Fibroblast of lung (primary cell): ENCODE results near the gene PLXNA2.

Source experiments
- EZH2 ChIP-seq: IDR thresholded peaks from 2 replicates; pipeline ENCODE4 v1.5.1; 2012; ENCODE audit warnings: low read length, control low read depth, mild to moderate bottlenecking; ENCODE audit errors: missing control alignments
- TF ChIP-seq, protein P1 (sequence below), 2 donors: IDR thresholded peaks in 1 of 2; conservative IDR thresholded peaks in 1 of 2; 1 replicate in 1 of 2; 2 replicates in 1 of 2; pipeline ENCODE4 v1.5.1; 2011 to 2012; ENCODE audit warnings: low read length in 2 of 2, control low read depth in 1 of 2, inconsistent platforms in 1 of 2, low read depth in 1 of 2, mild to moderate bottlenecking in 1 of 2

DNA sequence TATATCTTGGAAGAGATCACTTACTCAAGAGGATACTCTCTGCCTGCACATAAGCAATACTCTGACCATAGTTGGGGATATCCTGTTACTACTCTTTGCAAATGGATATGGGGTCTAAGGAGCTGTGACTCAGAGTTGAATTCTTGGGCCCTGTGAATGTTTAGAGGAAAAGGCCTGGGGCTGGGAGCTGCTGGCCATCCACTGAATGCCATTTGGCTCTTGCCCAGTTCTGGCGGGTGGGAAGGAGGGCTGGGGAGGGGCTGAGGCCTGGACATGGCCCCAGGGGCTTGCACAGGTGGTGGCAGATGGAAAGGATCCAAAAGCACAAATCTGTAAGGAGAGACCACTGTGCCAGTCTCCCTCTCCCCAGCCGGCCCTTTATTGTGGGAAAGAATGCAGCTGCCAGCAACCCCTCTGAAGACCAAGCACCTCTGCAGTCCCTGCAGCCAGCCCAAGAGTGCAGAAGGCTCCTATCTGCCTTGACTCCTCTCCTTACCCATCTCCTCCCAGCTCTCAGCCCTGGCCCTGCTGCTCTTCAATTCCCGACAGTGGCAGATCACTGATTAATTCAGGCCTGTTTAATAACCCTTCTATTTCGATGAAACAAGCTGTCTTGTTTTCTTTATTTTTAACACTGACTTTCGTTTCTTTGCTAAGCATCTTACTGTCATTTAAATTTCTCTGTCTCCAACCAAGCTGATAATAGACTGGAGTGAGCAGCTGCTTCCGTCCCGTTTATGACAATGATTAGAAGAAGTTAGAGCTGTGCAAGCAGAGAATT, 12.1 kb downstream of the PLXNA2 start:
- TF ChIP-seq, protein P1, sequence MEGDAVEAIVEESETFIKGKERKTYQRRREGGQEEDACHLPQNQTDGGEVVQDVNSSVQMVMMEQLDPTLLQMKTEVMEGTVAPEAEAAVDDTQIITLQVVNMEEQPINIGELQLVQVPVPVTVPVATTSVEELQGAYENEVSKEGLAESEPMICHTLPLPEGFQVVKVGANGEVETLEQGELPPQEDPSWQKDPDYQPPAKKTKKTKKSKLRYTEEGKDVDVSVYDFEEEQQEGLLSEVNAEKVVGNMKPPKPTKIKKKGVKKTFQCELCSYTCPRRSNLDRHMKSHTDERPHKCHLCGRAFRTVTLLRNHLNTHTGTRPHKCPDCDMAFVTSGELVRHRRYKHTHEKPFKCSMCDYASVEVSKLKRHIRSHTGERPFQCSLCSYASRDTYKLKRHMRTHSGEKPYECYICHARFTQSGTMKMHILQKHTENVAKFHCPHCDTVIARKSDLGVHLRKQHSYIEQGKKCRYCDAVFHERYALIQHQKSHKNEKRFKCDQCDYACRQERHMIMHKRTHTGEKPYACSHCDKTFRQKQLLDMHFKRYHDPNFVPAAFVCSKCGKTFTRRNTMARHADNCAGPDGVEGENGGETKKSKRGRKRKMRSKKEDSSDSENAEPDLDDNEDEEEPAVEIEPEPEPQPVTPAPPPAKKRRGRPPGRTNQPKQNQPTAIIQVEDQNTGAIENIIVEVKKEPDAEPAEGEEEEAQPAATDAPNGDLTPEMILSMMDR (conservative IDR thresholded peaks at IDR 0.05 in 1 of 2, IDR thresholded peaks at IDR 0.05 in 1 of 2; ENCODE audit: low read depth in 1 of 2, low read length in 2 of 2), result no peak
- no peak for TF ChIP-seq EZH2
